Measurements from ENCODE around the gene MYO9A. TPM values are rescaled to one million over a fixed set of nuclear protein-coding genes. Genes with fewer than 3 reads are reported as not detected.

The MYO9A gene
- total RNA-seq, 1 experiment from 2014 or later: 30.1 TPM

DNA sequence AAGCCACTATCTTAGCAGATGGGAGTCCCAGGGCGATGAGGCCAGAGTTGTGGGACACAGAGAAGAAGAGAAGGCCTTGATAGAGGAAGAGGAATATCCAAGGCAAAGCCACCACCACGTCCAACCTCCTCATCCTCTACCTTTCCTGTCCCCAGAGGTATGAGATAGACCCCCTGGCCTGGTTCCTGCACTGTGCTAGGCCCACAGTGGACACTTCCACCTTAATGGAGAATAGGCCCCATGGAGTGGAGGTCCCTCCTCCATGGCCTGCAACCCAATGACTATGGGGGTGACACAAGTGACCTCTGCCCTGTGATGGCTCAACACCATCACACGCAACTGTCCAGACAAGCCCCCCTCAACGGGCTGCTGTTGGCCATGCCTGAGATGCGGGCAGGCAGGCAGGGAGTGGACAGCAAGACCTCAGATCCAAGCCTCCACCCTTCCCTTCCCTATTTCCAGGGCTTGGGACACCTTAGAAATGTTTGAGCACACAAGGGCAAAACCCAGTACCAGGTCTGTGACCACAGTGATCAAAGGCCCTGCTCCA, 42.8 kb upstream of the MYO9A start:
- POLR2A ChIA-PET (ENCODE audit: low non-redundant PET): no interaction called here
- no peak overlapping the region for H3K27ac ChIP-seq (ENCODE audit: low read depth, low read length, poor library complexity, severe bottlenecking)
- DNase-seq (ENCODE audit: low spot score): no peak
- CTCF ChIA-PET: no interaction called here
- H3K9me3 ChIP-seq (ENCODE audit: low read depth, low read length, poor library complexity, severe bottlenecking): no peaks in the 10 kb centered on the region
- no peaks in the 10 kb centered on the region for H3K27me3 ChIP-seq (replicated peaks; ENCODE audit: insufficient read depth, low read depth, low read length, poor library complexity)
- intact Hi-C loops (cut with micrococcal nuclease; ENCODE audit: unreplicated experiment): no loop called here
- BruUV-seq (replicated peaks): no TSS peak
- H3K4me3 ChIP-seq (ENCODE audit: low read depth, low read length, poor library complexity, severe bottlenecking): no peak overlapping the region
- no peak for TF ChIP-seq EZH2 (IDR thresholded peaks at IDR 0.05; ENCODE audit: borderline replicate concordance, low read depth, low read length, poor library complexity, severe bottlenecking)
- no peak for TF ChIP-seq CTCF (conservative IDR thresholded peaks at IDR 0.05; ENCODE audit: low read depth, low read length)
- no peaks in the 10 kb centered on the region for H3K36me3 ChIP-seq (ENCODE audit: insufficient read depth, low read length, poor library complexity, severe bottlenecking)
- H3K4me1 ChIP-seq (ENCODE audit: insufficient read depth, low read length, poor library complexity, severe bottlenecking): peaks cover 1% of the 10 kb centered on the region

- Histone ChIP-seq H3K4me3 (ENCODE audit: low read depth, low read length, poor library complexity, severe bottlenecking) (no peak overlapping the region), H3K4me1 (ENCODE audit: insufficient read depth, low read length, poor library complexity, severe bottlenecking) (peaks cover 5% of the 10 kb centered on the region), H3K9me3 (ENCODE audit: low read depth, low read length, poor library complexity, severe bottlenecking) (no peaks in the 10 kb centered on the region), H3K27me3 (replicated peaks; ENCODE audit: insufficient read depth, low read depth, low read length, poor library complexity) (no peaks in the 10 kb centered on the region), H3K27ac (ENCODE audit: low read depth, low read length, poor library complexity, severe bottlenecking) (no peak overlapping the region), H3K36me3 (ENCODE audit: insufficient read depth, low read length, poor library complexity, severe bottlenecking) (no peaks in the 10 kb centered on the region)
- CTCF ChIA-PET: interaction anchor here (1.5 to 1.9 kb wide), 2 partner anchors 354 to 413 kb away, joined by 5 to 42 read pairs; no protein-coding TSS in a partner anchor
- DNase-seq (ENCODE audit: low spot score): no peak
- TF ChIP-seq EZH2 (IDR thresholded peaks at IDR 0.05; ENCODE audit: borderline replicate concordance, low read depth, low read length, poor library complexity, severe bottlenecking): no peak
- no peak for TF ChIP-seq CTCF (conservative IDR thresholded peaks at IDR 0.05; ENCODE audit: low read depth, low read length)
- POLR2A ChIA-PET (ENCODE audit: low non-redundant PET): no interaction called here
- no TSS peak for BruUV-seq (replicated peaks)
- intact Hi-C loops (cut with micrococcal nuclease; ENCODE audit: unreplicated experiment): loop anchor here (1.0 to 5.0 kb wide), 4 partner anchors 355 to 708 kb away; no protein-coding TSS in a partner anchor
These were observed 39.0 kb upstream of the MYO9A start for GRCh38 chr15:72156928-72157327.

DNA sequence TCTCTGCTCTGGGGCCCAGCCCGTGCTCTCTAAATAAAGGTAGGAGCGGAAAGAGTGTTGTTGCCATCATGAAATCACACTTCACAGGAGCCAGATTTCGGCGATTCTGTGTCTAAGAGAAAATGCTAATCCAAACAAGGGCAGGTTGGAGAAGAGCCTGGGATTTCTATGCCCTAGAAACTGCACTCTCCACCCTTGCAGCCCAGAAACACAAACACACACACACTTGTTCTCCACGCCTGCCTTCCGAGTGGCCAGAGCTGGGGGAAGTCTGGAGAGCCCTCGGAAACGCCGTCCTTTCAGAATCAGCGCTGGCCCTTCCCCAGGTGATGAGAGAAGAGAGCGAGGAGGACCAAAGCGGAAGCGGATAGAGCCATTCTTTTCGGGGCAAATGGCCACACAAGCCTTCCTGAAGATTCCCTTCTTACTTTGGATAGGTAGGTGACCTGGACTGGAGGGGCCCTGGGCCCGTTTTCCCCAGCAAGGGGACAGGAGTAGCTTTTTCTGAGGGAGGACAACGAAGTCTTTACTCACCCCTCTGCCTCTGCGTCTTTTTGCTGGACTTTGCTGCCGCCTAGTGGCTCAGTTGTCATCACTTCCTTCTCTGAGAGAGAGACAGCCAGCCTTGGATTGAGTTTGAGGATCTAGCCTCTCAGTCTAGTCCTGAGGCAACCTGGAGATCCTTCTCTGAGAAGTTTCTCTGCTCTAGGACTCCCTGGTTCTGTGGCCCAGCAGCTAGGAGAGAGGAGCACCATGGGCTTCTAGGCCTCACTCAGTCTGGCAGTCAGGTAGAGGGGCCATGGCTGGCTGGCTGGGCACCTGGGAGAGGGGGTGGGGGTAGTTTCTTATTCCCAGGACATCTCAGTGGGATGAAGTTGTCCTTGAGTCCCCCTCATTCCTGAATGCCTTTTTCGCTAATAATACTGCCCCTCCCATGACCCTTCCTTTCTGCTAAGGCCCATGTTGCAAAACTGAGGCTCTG, 38.0 kb upstream of the MYO9A start:
- no peak for TF ChIP-seq EZH2 (IDR thresholded peaks at IDR 0.05; ENCODE audit: borderline replicate concordance, low read depth, low read length, poor library complexity, severe bottlenecking)
- peak; percentile 88 for TF ChIP-seq CTCF (conservative IDR thresholded peaks at IDR 0.05; ENCODE audit: low read depth, low read length)
- CTCF ChIA-PET: interaction anchor here (0.5 to 1.9 kb wide), 10 partner anchors 38 to 412 kb away, joined by 3 to 42 read pairs (median 4); partner anchors contain the start of gene SENP8
- H3K36me3 ChIP-seq (ENCODE audit: insufficient read depth, low read length, poor library complexity, severe bottlenecking): no peaks in the 10 kb centered on the region
- no peak overlapping the region for H3K27ac ChIP-seq (ENCODE audit: low read depth, low read length, poor library complexity, severe bottlenecking)
- H3K9me3 ChIP-seq (ENCODE audit: low read depth, low read length, poor library complexity, severe bottlenecking): no peaks in the 10 kb centered on the region
- BruUV-seq (replicated peaks): no TSS peak
- H3K4me1 ChIP-seq (ENCODE audit: insufficient read depth, low read length, poor library complexity, severe bottlenecking): peaks cover 5% of the 10 kb centered on the region
- H3K4me3 ChIP-seq (ENCODE audit: low read depth, low read length, poor library complexity, severe bottlenecking): peak overlapping the region; percentile 50
- no peaks in the 10 kb centered on the region for H3K27me3 ChIP-seq (replicated peaks; ENCODE audit: insufficient read depth, low read depth, low read length, poor library complexity)
- POLR2A ChIA-PET (ENCODE audit: low non-redundant PET): no interaction called here
- intact Hi-C loops (cut with micrococcal nuclease; ENCODE audit: unreplicated experiment): loop anchor here (1.0 to 5.0 kb wide), 4 partner anchors 354 to 707 kb away; no protein-coding TSS in a partner anchor
- peak; percentile 88 for DNase-seq (ENCODE audit: low spot score)
